ENCODE measurements around the gene DDX17.

DDX17 gene

GRCh38 chr22:38440747-38441350 lies 65.3 kb downstream of the DDX17 start:
- no peak overlapping the region for H3K4me3 Mint-ChIP-seq
- DNase-seq (ENCODE audit: low spot score in 2 of 2), result no peak
- H3K36me3 Mint-ChIP-seq, result no peaks in the 10 kb centered on the region
- H3K27ac Mint-ChIP-seq, result no peak overlapping the region
- peaks cover 2% of the 10 kb centered on the region for H3K4me1 Mint-ChIP-seq
- ATAC-seq (ENCODE audit: low read depth), result no peak
- H3K27me3 Mint-ChIP-seq, result peaks cover 22% of the 10 kb centered on the region
- H3K9me3 Mint-ChIP-seq, result no peaks in the 10 kb centered on the region

DNA sequence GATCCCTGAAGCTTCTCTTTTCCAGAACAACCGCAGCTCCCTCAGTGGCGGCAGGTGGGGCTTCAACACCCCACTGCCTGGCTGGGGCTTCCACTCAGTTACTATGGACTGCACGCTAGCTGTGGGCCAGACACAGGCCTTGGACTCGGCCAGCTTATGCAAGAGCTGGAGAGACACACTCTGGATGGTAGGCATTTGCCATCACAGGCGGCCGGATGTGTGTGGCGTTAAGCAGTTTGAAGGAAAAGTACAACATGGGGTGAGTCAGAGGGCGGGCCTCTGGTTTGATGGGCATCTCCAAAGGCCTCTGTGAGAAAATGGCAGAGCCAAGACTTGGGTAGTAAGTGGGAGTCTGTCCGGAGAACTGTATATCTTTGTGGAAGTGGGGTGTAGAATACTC lies 68.7 kb downstream of the DDX17 start:
- H3K27me3 Mint-ChIP-seq, result peaks cover 11% of the 10 kb centered on the region
- no peaks in the 10 kb centered on the region for H3K9me3 Mint-ChIP-seq
- H3K36me3 Mint-ChIP-seq, result no peaks in the 10 kb centered on the region
- no peak for ATAC-seq (ENCODE audit: low read depth)
- no peak for DNase-seq (ENCODE audit: low spot score in 2 of 2)
- H3K27ac Mint-ChIP-seq, result no peak overlapping the region
- peaks cover 2% of the 10 kb centered on the region for H3K4me1 Mint-ChIP-seq
- H3K4me3 Mint-ChIP-seq, result no peak overlapping the region

- H3K27me3 Mint-ChIP-seq, result peaks cover 11% of the 10 kb centered on the region
- ATAC-seq (ENCODE audit: low read depth) (no peak), DNase-seq (ENCODE audit: low spot score in 2 of 2) (no peak)
- no peaks in the 10 kb centered on the region for H3K9me3 Mint-ChIP-seq
- H3K4me1 Mint-ChIP-seq, result peaks cover 2% of the 10 kb centered on the region
- no peaks in the 10 kb centered on the region for H3K36me3 Mint-ChIP-seq
- no peak overlapping the region for H3K4me3 Mint-ChIP-seq
- H3K27ac Mint-ChIP-seq, result no peak overlapping the region
Measured at GRCh38 chr22:38436629-38437395, 69.3 kb downstream of the DDX17 start.

DNA sequence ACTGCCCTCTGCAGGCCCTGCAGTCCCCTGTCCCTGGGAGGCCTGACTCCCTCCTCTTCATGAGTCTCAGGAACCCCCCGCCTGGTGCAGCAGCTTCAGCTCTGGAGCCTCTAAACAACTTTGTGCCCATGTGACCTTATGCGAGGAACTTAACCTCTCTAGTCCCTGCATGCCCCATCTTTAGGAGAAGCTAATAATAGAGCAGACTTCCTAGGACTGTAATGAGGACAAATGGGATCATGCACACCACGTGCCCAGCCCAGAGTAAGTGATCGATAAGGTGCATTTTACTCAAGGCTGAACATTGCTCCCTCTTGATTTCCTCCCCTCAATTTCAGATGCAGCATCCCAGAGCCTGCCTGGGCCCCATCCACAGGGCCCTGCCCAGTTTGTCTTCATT lies 70.1 kb downstream of the DDX17 start:
- Mint-ChIP-seq H3K4me1 (peaks cover 2% of the 10 kb centered on the region), H3K27ac (no peak overlapping the region), H3K9me3 (no peaks in the 10 kb centered on the region), H3K36me3 (no peaks in the 10 kb centered on the region), H3K4me3 (no peak overlapping the region), H3K27me3 (peaks cover 11% of the 10 kb centered on the region)
- no peak for DNase-seq (ENCODE audit: low spot score in 2 of 2)
- no peak for ATAC-seq (ENCODE audit: low read depth)

- Mint-ChIP-seq H3K36me3 (no peaks in the 10 kb centered on the region), H3K4me3 (no peak overlapping the region), H3K4me1 (no peaks in the 10 kb centered on the region), H3K27ac (no peak overlapping the region), H3K27me3 (peaks cover 6% of the 10 kb centered on the region), H3K9me3 (no peaks in the 10 kb centered on the region)
- ATAC-seq (ENCODE audit: low read depth) (no peak), DNase-seq (ENCODE audit: low spot score in 2 of 2) (no peak)
Measured at GRCh38 chr22:38435010-38435409, 71.1 kb downstream of the DDX17 start.

GRCh38 chr22:38433871-38434270 lies 72.2 kb downstream of the DDX17 start:
- DNase-seq (ENCODE audit: low spot score in 2 of 2) (no peak), ATAC-seq (ENCODE audit: low read depth) (no peak)
- H3K9me3 Mint-ChIP-seq, result no peaks in the 10 kb centered on the region
- H3K27me3 Mint-ChIP-seq, result peaks cover 5% of the 10 kb centered on the region
- H3K4me1 Mint-ChIP-seq, result no peaks in the 10 kb centered on the region
- H3K27ac Mint-ChIP-seq, result no peak overlapping the region
- no peaks in the 10 kb centered on the region for H3K36me3 Mint-ChIP-seq
- no peak overlapping the region for H3K4me3 Mint-ChIP-seq

Data from memory B cell (primary cell).